Measurements from ENCODE around the gene PRODH.
"Not testable (repeated sequence)": the region's sequence is repeated elsewhere in the genome, so short reads cannot be mapped to it uniquely, and the experiment has no call there.

PRODH gene

GRCh38 chr22:18971321-18971751 lies 35.2 kb upstream of the PRODH start:
- ChIA-PET POLR2A (no interaction called here), CTCF (no interaction called here)
- no peak for TF ChIP-seq ELF4 (IDR thresholded peaks at IDR 0.05)
- TF ChIP-seq ARNT (IDR thresholded peaks at IDR 0.05): no peak
- no peak for TF ChIP-seq PKNOX1 (IDR thresholded peaks at IDR 0.05)
- no peak for TF ChIP-seq FOXA1 (IDR thresholded peaks at IDR 0.05)
- TF ChIP-seq BHLHE40 (IDR thresholded peaks at IDR 0.05; ENCODE audit: borderline replicate concordance): no peak
- TF ChIP-seq CTBP1 (IDR thresholded peaks at IDR 0.05; ENCODE audit: borderline replicate concordance): no peak
- TF ChIP-seq ZNF384 (IDR thresholded peaks at IDR 0.05): no peak
- no peak for TF ChIP-seq L3MBTL2 (conservative IDR thresholded peaks at IDR 0.05)
- no peak for TF ChIP-seq FOXK2 (IDR thresholded peaks at IDR 0.05)
- TF ChIP-seq SUZ12 (IDR thresholded peaks at IDR 0.05): no peak
- TF ChIP-seq NFRKB (IDR thresholded peaks at IDR 0.05): no peak
- no peak for TF ChIP-seq LEF1 (IDR thresholded peaks at IDR 0.05; ENCODE audit: borderline replicate concordance)
- no peak for TF ChIP-seq FOXM1 (IDR thresholded peaks at IDR 0.05; ENCODE audit: borderline replicate concordance)
- no peak for TF ChIP-seq HDGF (IDR thresholded peaks at IDR 0.05; ENCODE audit: borderline replicate concordance)
- TF ChIP-seq TARDBP (IDR thresholded peaks at IDR 0.05): no peak
- TF ChIP-seq SP1 (IDR thresholded peaks at IDR 0.05): no peak
- no peak for DNase-seq (ENCODE audit: extremely low spot score)

- CTCF ChIA-PET: no interaction called here
- no peak for TF ChIP-seq PKNOX1 (IDR thresholded peaks at IDR 0.05)
- TF ChIP-seq NFRKB (IDR thresholded peaks at IDR 0.05): no peak
- no peak for TF ChIP-seq CTBP1 (IDR thresholded peaks at IDR 0.05; ENCODE audit: borderline replicate concordance)
- TF ChIP-seq FOXA1 (IDR thresholded peaks at IDR 0.05): no peak
- TF ChIP-seq L3MBTL2 (conservative IDR thresholded peaks at IDR 0.05): no peak
- TF ChIP-seq SP1 (IDR thresholded peaks at IDR 0.05): no peak
- no peak for TF ChIP-seq ELF4 (IDR thresholded peaks at IDR 0.05)
- TF ChIP-seq HDGF (IDR thresholded peaks at IDR 0.05; ENCODE audit: borderline replicate concordance): no peak
- no peak for TF ChIP-seq FOXK2 (IDR thresholded peaks at IDR 0.05)
- no peak for TF ChIP-seq SUZ12 (IDR thresholded peaks at IDR 0.05)
- no peak for TF ChIP-seq ARNT (IDR thresholded peaks at IDR 0.05)
- TF ChIP-seq TARDBP (IDR thresholded peaks at IDR 0.05): no peak
- POLR2A ChIA-PET: no interaction called here
- DNase-seq (ENCODE audit: extremely low spot score): no peak
Observed at GRCh38 chr22:18970948-18971315, 34.8 kb upstream of the PRODH start.

- ChIA-PET CTCF (no interaction called here), POLR2A (no interaction called here)
- TF ChIP-seq CTBP1 (IDR thresholded peaks at IDR 0.05; ENCODE audit: borderline replicate concordance) (no peak), HDGF (IDR thresholded peaks at IDR 0.05; ENCODE audit: borderline replicate concordance) (no peak), FOXM1 (IDR thresholded peaks at IDR 0.05; ENCODE audit: borderline replicate concordance) (no peak), TARDBP (IDR thresholded peaks at IDR 0.05) (no peak), BHLHE40 (IDR thresholded peaks at IDR 0.05; ENCODE audit: borderline replicate concordance) (no peak), LEF1 (IDR thresholded peaks at IDR 0.05; ENCODE audit: borderline replicate concordance) (no peak), FOXK2 (IDR thresholded peaks at IDR 0.05) (no peak), ELF4 (IDR thresholded peaks at IDR 0.05) (no peak), ZNF384 (IDR thresholded peaks at IDR 0.05) (no peak)
- DNase-seq (ENCODE audit: extremely low spot score): peak; percentile 78
Observed at GRCh38 chr22:18970176-18970947, 34.3 kb upstream of the PRODH start.

- CTCF ChIA-PET; POLR2A ChIA-PET; DNase-seq (ENCODE audit: extremely low spot score): not testable (repeated sequence)
Observed at GRCh38 chr22:18969158-18969942, 33.3 kb upstream of the PRODH start.

GRCh38 chr22:18968011-18968749 lies 32.1 kb upstream of the PRODH start:
- TF ChIP-seq BHLHE40 (IDR thresholded peaks at IDR 0.05; ENCODE audit: borderline replicate concordance) (no peak), NFRKB (IDR thresholded peaks at IDR 0.05) (no peak), SUZ12 (IDR thresholded peaks at IDR 0.05) (no peak), L3MBTL2 (conservative IDR thresholded peaks at IDR 0.05) (no peak), FOXA1 (IDR thresholded peaks at IDR 0.05) (no peak), FOXK2 (IDR thresholded peaks at IDR 0.05) (no peak), FOXM1 (IDR thresholded peaks at IDR 0.05; ENCODE audit: borderline replicate concordance) (no peak), SP1 (IDR thresholded peaks at IDR 0.05) (no peak), LEF1 (IDR thresholded peaks at IDR 0.05; ENCODE audit: borderline replicate concordance) (no peak)
- CTCF ChIA-PET: no interaction called here
- DNase-seq (ENCODE audit: extremely low spot score): no peak
- POLR2A ChIA-PET: no interaction called here

GRCh38 chr22:18967391-18968010 lies 31.4 kb upstream of the PRODH start:
- POLR2A ChIA-PET; DNase-seq (ENCODE audit: extremely low spot score); CTCF ChIA-PET: not testable (repeated sequence)

Data from HEK293T (cell line).